H1 (cell line): ENCODE data around the gene PLEKHG5. TPM values are rescaled to one million over a fixed set of nuclear protein-coding genes. Genes with fewer than 3 reads are reported as not detected.

Source experiments
- CTCF ChIA-PET: fragments of 300-600 bp; sonication (Branson Sonifier 250); formaldehyde crosslinking; loops from one replicate; lab custom pipeline; 2021; ENCODE audit not compliant: partially characterized antibody; lab: Charles Lee
- POLR2A ChIA-PET: fragments of 300-600 bp; sonication (Branson Sonifier 250); formaldehyde crosslinking; loops from one replicate; lab custom pipeline; 2021; ENCODE audit warnings: inconsistent platforms; ENCODE audit not compliant: partially characterized antibody; lab: Charles Lee
- DNase-seq, 2 experiments: peaks; one replicate each; pipeline versions ENCODE4 v3.0.0 to v3.0.0-alpha.2; 2010 to 2022; ENCODE audit warnings: low spot score in 2 of 2, low read depth in 1 of 2, mixed read lengths in 1 of 2
- FAIRE-seq: peaks from 2 replicates; lab custom pipeline; 2011; peaks lifted over from hg19 to GRCh38; lab: Jason Lieb, UNC
- H2AFZ ChIP-seq: 2 replicates; pipeline ENCODE4 v1.8.1; 2012; ENCODE audit warnings: low read length, inconsistent platforms
- H2AK5ac ChIP-seq: 2 replicates; pipeline ENCODE4 v1.6.1; 2013; ENCODE audit warnings: low read depth, low read length
- H2BK120ac ChIP-seq: replicated peaks from 2 replicates; pipeline ENCODE3; 2013; ENCODE audit warnings: low read depth, low read length, inconsistent platforms
- H2BK12ac ChIP-seq: 2 replicates; pipeline ENCODE4 v1.6.1; 2013; ENCODE audit warnings: low read depth, low read length
- H2BK15ac ChIP-seq: 2 replicates; pipeline ENCODE4 v1.6.1; 2013; ENCODE audit warnings: low read length
- H2BK20ac ChIP-seq: 2 replicates; pipeline ENCODE4 v1.6.1; 2013; ENCODE audit warnings: low read length
- H2BK5ac ChIP-seq: 2 replicates; pipeline ENCODE4 v1.6.1; 2013; ENCODE audit warnings: low read depth, low read length
- H3K14ac ChIP-seq: 2 replicates; pipeline ENCODE4 v1.6.1; 2013; ENCODE audit warnings: inconsistent platforms; ENCODE audit not compliant: insufficient read length
- H3K18ac ChIP-seq: 2 replicates; pipeline ENCODE4 v1.6.1; 2013; ENCODE audit warnings: low read length; ENCODE audit errors: extremely low read depth
- H3K23ac ChIP-seq: 2 replicates; pipeline ENCODE4 v1.6.1; 2013; ENCODE audit warnings: inconsistent platforms; ENCODE audit not compliant: insufficient read length
- H3K23me2 ChIP-seq: 2 replicates; pipeline ENCODE4 v1.6.1; 2013; ENCODE audit warnings: low read depth, low read length
- H3K27ac ChIP-seq: 2 replicates; pipeline ENCODE4 v1.6.1; 2011; ENCODE audit warnings: low read depth, low read length, inconsistent platforms
- H3K27me3 ChIP-seq, 4 experiments: replicated peaks in 1 of 4; 1 replicate in 1 of 4; 2 replicates in 3 of 4; pipeline versions ENCODE4 v1.6.1 to v1.8.1; 2011 to 2013; ENCODE audit warnings: low read length in 3 of 4, mild to moderate bottlenecking in 3 of 4, inconsistent platforms in 2 of 4, mixed read lengths in 2 of 4, moderate library complexity in 1 of 4; ENCODE audit not compliant: control insufficient read depth in 3 of 4, insufficient read depth in 3 of 4; ENCODE audit errors: extremely low read depth in 1 of 4
- H3K36me3 ChIP-seq, 4 experiments: 2 replicates each; pipeline versions ENCODE4 v1.6.1 to v1.8.1; 2011 to 2013; ENCODE audit warnings: mild to moderate bottlenecking in 4 of 4, low read length in 3 of 4, moderate library complexity in 2 of 4, control low read depth in 1 of 4, inconsistent platforms in 1 of 4; ENCODE audit not compliant: insufficient read depth in 4 of 4, control insufficient read depth in 2 of 4
- H3K4ac ChIP-seq: replicated peaks from 2 replicates; pipeline ENCODE3; 2013; ENCODE audit warnings: low read length, low read depth, mixed read lengths, inconsistent platforms; ENCODE audit not compliant: insufficient read length
- H3K4me1 ChIP-seq, 4 experiments: replicated peaks in 1 of 4; 1 replicate in 1 of 4; 2 replicates in 3 of 4; pipeline versions ENCODE4 v1.6.1 to v1.8.1; 2011 to 2013; ENCODE audit warnings: low read length in 3 of 4, inconsistent platforms in 2 of 4, mixed read lengths in 1 of 4; ENCODE audit not compliant: insufficient read depth in 4 of 4, control insufficient read depth in 3 of 4
- H3K4me2 ChIP-seq, 2 experiments: 2 replicates each; pipeline versions ENCODE4 v1.6.1 to v1.8.1; 2011 to 2013; ENCODE audit warnings: low read depth in 2 of 2, low read length in 2 of 2, control low read depth in 1 of 2, inconsistent platforms in 1 of 2, mild to moderate bottlenecking in 1 of 2; ENCODE audit not compliant: insufficient read depth in 1 of 2
- H3K4me3 ChIP-seq, 4 experiments: fragments of 200-600, 300-600 bp in 1 of 4; sonication (generic), shearing (Covaris generic), sonication (Bioruptor Twin) in 1 of 4; 2 replicates each; pipeline versions ENCODE4 v1.5.1 to v1.8.1; 2011 to 2016; ENCODE audit warnings: low read length in 4 of 4, low read depth in 3 of 4, control low read depth in 2 of 4, inconsistent platforms in 2 of 4, mild to moderate bottlenecking in 2 of 4, mixed read lengths in 1 of 4, moderate library complexity in 1 of 4; ENCODE audit not compliant: insufficient read depth in 2 of 4; ENCODE audit errors: extremely low read depth in 1 of 4
- H3K56ac ChIP-seq: replicated peaks from 2 replicates; pipeline ENCODE3; 2013; ENCODE audit warnings: low read depth, mild to moderate bottlenecking, mixed read lengths, low read length, inconsistent platforms; ENCODE audit not compliant: insufficient read length
- H3K79me1 ChIP-seq: 2 replicates; pipeline ENCODE4 v1.6.1; 2013; ENCODE audit warnings: low read depth, low read length, control low read depth
- H3K79me2 ChIP-seq, 2 experiments: 2 replicates each; pipeline versions ENCODE4 v1.6.1 to v1.8.1; 2012 to 2013; ENCODE audit warnings: low read length in 2 of 2, mild to moderate bottlenecking in 2 of 2, inconsistent platforms in 1 of 2; ENCODE audit not compliant: insufficient read depth in 2 of 2, control insufficient read depth in 1 of 2
- H3K9ac ChIP-seq, 4 experiments: replicated peaks in 1 of 4; 1 replicate in 1 of 4; 2 replicates in 3 of 4; pipeline versions ENCODE4 v1.6.1 to v1.8.1; 2011 to 2013; ENCODE audit warnings: low read depth in 3 of 4, low read length in 3 of 4, control low read depth in 2 of 4, mild to moderate bottlenecking in 2 of 4, moderate library complexity in 2 of 4, inconsistent platforms in 1 of 4; ENCODE audit errors: extremely low read depth in 1 of 4
- H3K9me3 ChIP-seq, 2 experiments: 2 replicates each; pipeline versions ENCODE4 v1.6.1 to v1.8.1; 2012 to 2013; ENCODE audit warnings: mild to moderate bottlenecking in 2 of 2, moderate library complexity in 2 of 2, control low read depth in 1 of 2, inconsistent platforms in 1 of 2, low read depth in 1 of 2, low read length in 1 of 2, mixed read lengths in 1 of 2; ENCODE audit not compliant: insufficient read depth in 2 of 2
- H4K20me1 ChIP-seq, 2 experiments: replicated peaks in 1 of 2; 2 replicates each; pipeline versions ENCODE3 to v1.8.1; 2011 to 2013; ENCODE audit warnings: inconsistent platforms in 2 of 2, low read length in 2 of 2, mild to moderate bottlenecking in 1 of 2; ENCODE audit not compliant: insufficient read depth in 2 of 2, control insufficient read depth in 1 of 2
- H4K5ac ChIP-seq: 2 replicates; pipeline ENCODE4 v1.6.1; 2013; ENCODE audit warnings: low read length, low read depth, mixed read lengths, inconsistent platforms; ENCODE audit not compliant: insufficient read length
- H4K8ac ChIP-seq: 2 replicates; pipeline ENCODE4 v1.8.0; 2013; ENCODE audit warnings: mild to moderate bottlenecking, moderate library complexity, low read length, inconsistent platforms; ENCODE audit not compliant: insufficient read depth; ENCODE audit errors: extremely low read depth
- H4K91ac ChIP-seq: replicated peaks from 2 replicates; pipeline ENCODE3; 2013; ENCODE audit warnings: low read length, mixed read lengths, inconsistent platforms; ENCODE audit not compliant: insufficient read length
- BCL11A ChIP-seq, 2 experiments: IDR thresholded peaks; one replicate each; pipeline ENCODE4 v1.6.1; 2011; ENCODE audit warnings: low read depth in 2 of 2, low read length in 2 of 2, mild to moderate bottlenecking in 2 of 2
- CTBP2 ChIP-seq: IDR thresholded peaks from 2 replicates; pipeline ENCODE4 v1.7.0; 2011; ENCODE audit warnings: borderline replicate concordance, mild to moderate bottlenecking, moderate library complexity, mixed read lengths, low read length; ENCODE audit not compliant: insufficient read depth, insufficient read length
- EZH2 ChIP-seq: fragments of 200-600 bp; sonication (generic); IDR thresholded peaks from 2 replicates; pipeline ENCODE4 v1.7.1; 2012; ENCODE audit warnings: low read depth, mild to moderate bottlenecking, moderate library complexity, low read length, inconsistent platforms; ENCODE audit not compliant: severe bottlenecking
- GTF2F1 ChIP-seq: IDR thresholded peaks from 2 replicates; pipeline ENCODE4 v1.6.1; 2012; ENCODE audit warnings: low read depth, low read length, improper control_type of control experiment, borderline replicate concordance
- TEAD4 ChIP-seq: IDR thresholded peaks from 2 replicates; pipeline ENCODE4 v1.6.1; 2012; ENCODE audit warnings: low read depth, low read length, inconsistent platforms, mixed read lengths
- USF2 ChIP-seq: IDR thresholded peaks from 2 replicates; pipeline ENCODE4 v1.6.1; 2011; ENCODE audit warnings: low read length, improper control_type of control experiment
- ZNF274 ChIP-seq: IDR thresholded peaks from 2 replicates; pipeline ENCODE4 v1.7.0; 2012; ENCODE audit warnings: low read length, borderline replicate concordance; ENCODE audit errors: extremely low read depth
- WGBS, 2 experiments: shearing (Covaris generic) in 1 of 2; methylation state at CpG; one replicate each; pipeline versions ENCODE4 v1.1.6 to v1.1.7; 2013 to 2015; ENCODE audit warnings: low lambda C conversion rate in 2 of 2, mixed read lengths in 2 of 2, inconsistent platforms in 1 of 2, low coverage in 1 of 2, missing lambda C conversion rate in 1 of 2; ENCODE audit not compliant: insufficient replicate concordance in 2 of 2, insufficient coverage in 1 of 2, insufficient read length in 1 of 2; ENCODE audit errors: extremely low coverage in 1 of 2, missing lambda C conversion rate in 1 of 2; 5-methylcytosine and 5-hydroxymethylcytosine counted together
- polyA plus RNA-seq, 7 experiments: library from polyadenylated mRNA; depleted of rRNA in 3 of 7; stranded (reverse) in 5 of 7; unstranded in 2 of 7; fragments of >200 nt in 5 of 7; fragments of 200-250 nt in 2 of 7; gene quantifications; 1 replicate in 5 of 7; 2 replicates in 1 of 7; 4 replicates in 1 of 7; pipeline versions ENCODE4 v1.2.1 to v1.2.3, GENCODE V29; 2011 to 2013; ENCODE audit warnings: missing spikeins in 2 of 7, mixed read lengths in 2 of 7
- total RNA-seq: library from RNA; stranded (reverse); fragmentation: NEBNext Ultra II Directional; extraction: Animal tissue kit (Norgen Biotek cat#: 25700); gene quantifications from 2 replicates; pipeline ENCODE4 v1.2.1, GENCODE V29; 2021

Gene PLEKHG5
- total and polyA plus RNA-seq, 2 of the 8 experiments (the other 6 are each of a cell fraction or from before 2014, with no cell fraction given): 10.4 to 13.8 TPM

GRCh38 chr1:6483017-6483760, 8.3 kb downstream of the PLEKHG5 start:
- H3K23ac ChIP-seq: no peak overlapping the region
- H3K27me3 ChIP-seq: peaks cover 0 to 2% (median 0%) of the 10 kb centered on the region in 4 experiments; a peak in 3 of 7 replicates
- CTCF ChIA-PET: interaction anchor here (0.8 to 12.0 kb wide), 9 partner anchors 8 to 78 kb away, joined by 3 to 168 read pairs (median 5); no protein-coding TSS in a partner anchor
- no peak overlapping the region for H3K4me2 ChIP-seq
- H3K4me1 ChIP-seq: peaks cover 0 to 15% (median 10%) of the 10 kb centered on the region in 4 experiments; a peak in 5 of 7 replicates
- H3K23me2 ChIP-seq: peaks cover 5% of the 10 kb centered on the region; the same call in 1 of the 2 replicates
- H3K14ac ChIP-seq: no peak overlapping the region
- H2AFZ ChIP-seq: no peak overlapping the region
- no peak overlapping the region for H3K27ac ChIP-seq
- no peak overlapping the region for H2BK5ac ChIP-seq
- DNase-seq (no peak), FAIRE-seq (no peak)
- peaks cover 2 to 5% of the 10 kb centered on the region in 2 experiments for H4K20me1 ChIP-seq
- no peak overlapping the region for H4K91ac ChIP-seq
- no peak overlapping the region for H3K56ac ChIP-seq
- no peak overlapping the region for H2BK20ac ChIP-seq
- H3K9ac ChIP-seq: no peak overlapping the region; a peak in 1 of 7 replicates
- H2BK12ac ChIP-seq: no peak overlapping the region
- WGBS, 2 experiments: 89% methylated on average over 14 of the region's 14 CpGs; no CpG with 5 or more reads in 1 of the 2 experiments
- H3K18ac ChIP-seq: no peak overlapping the region
- no peak overlapping the region for H4K8ac ChIP-seq
- no peaks in the 10 kb centered on the region for H3K79me2 ChIP-seq
- H3K4ac ChIP-seq: no peak overlapping the region
- no peak overlapping the region for H2BK120ac ChIP-seq
- H3K4me3 ChIP-seq: no peak overlapping the region
- H2BK15ac ChIP-seq: no peak overlapping the region
- H4K5ac ChIP-seq: no peak overlapping the region
- no peak overlapping the region for H2AK5ac ChIP-seq
- H3K79me1 ChIP-seq: 0 out of 2 replicates have a peak, but pooled peaks cover 2% of the 10 kb centered on the region
- H3K9me3 ChIP-seq: no peaks in the 10 kb centered on the region
- no peaks in the 10 kb centered on the region; a peak in 1 of 8 replicates for H3K36me3 ChIP-seq
- POLR2A ChIA-PET: interaction anchor here (1.2 kb wide), 1 partner anchor 10 kb away, joined by 5 read pairs; no protein-coding TSS in a partner anchor
- TF ChIP-seq BCL11A (IDR thresholded peaks at IDR 0.05; ENCODE audit: low read depth in 2 of 2, low read length in 2 of 2) (no peak), GTF2F1 (no peak), ZNF274 (no peak), TEAD4 (no peak), CTBP2 (no peak), USF2 (no peak), EZH2 (no peak)
